Measurements from ENCODE around the gene USP22. TPM values are rescaled to one million over a fixed set of nuclear protein-coding genes. Genes with fewer than 3 reads are reported as not detected.

Gene USP22
- total and polyA plus RNA-seq, 10 donors: 21.7 to 200 (median 156) TPM

DNA sequence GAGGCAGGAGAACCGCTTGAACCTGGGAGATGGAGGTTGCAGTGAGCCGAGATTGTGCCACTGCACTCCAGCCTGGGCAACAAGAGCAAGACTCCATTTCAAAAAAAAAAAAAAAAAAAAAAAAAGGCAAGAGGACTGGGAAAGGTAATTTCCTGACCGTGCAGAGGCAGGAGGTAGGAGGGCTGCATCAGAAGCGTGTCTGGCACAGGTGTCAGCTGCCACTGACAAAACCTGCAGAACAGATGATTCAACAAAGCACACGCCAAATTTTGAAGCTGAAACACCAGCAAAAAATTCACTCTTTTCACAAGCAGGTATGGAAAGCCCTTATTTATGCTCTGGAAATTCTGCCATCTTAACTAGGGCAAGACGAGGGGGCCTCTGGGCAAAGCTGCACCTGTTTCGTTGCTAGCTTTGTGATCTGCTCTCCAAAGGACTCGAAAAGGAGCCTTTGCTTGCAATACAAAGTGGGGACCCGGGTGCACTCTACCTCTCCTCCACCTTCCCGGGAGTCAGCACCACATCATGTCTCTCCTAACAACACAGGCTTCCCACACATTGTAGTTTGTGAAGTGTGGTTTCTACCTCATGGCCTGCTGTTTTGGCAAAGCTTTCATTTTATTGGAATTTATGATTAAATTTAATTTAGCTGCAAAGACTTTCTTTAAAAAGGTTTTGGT lies 33.7 kb downstream of the USP22 start:
- Histone ChIP-seq H3K9me3 (no peaks in the 10 kb centered on the region), H3K4me1 (peaks cover 0 to 36% (median 20%) of the 10 kb centered on the region in 6 donors), H3K4me3 (no peak overlapping the region), H3K36me3 (peaks cover 0 to 100% (median 98%) of the 10 kb centered on the region in 6 donors), H3K27ac (no peak overlapping the region), H3K27me3 (replicated peaks in 1 of 7) (no peaks in the 10 kb centered on the region)
- DNase-seq: peak; percentile 12
- intact Hi-C loops (cut with DNase I; ENCODE audit: low total_unique reads): no loop called here
- TF ChIP-seq POLR2AphosphoS5 (IDR thresholded peaks at IDR 0.05): no peak
- TF ChIP-seq, protein P1, sequence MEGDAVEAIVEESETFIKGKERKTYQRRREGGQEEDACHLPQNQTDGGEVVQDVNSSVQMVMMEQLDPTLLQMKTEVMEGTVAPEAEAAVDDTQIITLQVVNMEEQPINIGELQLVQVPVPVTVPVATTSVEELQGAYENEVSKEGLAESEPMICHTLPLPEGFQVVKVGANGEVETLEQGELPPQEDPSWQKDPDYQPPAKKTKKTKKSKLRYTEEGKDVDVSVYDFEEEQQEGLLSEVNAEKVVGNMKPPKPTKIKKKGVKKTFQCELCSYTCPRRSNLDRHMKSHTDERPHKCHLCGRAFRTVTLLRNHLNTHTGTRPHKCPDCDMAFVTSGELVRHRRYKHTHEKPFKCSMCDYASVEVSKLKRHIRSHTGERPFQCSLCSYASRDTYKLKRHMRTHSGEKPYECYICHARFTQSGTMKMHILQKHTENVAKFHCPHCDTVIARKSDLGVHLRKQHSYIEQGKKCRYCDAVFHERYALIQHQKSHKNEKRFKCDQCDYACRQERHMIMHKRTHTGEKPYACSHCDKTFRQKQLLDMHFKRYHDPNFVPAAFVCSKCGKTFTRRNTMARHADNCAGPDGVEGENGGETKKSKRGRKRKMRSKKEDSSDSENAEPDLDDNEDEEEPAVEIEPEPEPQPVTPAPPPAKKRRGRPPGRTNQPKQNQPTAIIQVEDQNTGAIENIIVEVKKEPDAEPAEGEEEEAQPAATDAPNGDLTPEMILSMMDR (IDR thresholded peaks at IDR 0.05 in 8 of 11, conservative IDR thresholded peaks at IDR 0.05 in 3 of 11): no peak
- no peak for TF ChIP-seq POLR2A (IDR thresholded peaks at IDR 0.05)
- WGBS, 5 donors: 83 to 89% (median 88%) methylated on average over 10 of the region's 10 CpGs

DNA sequence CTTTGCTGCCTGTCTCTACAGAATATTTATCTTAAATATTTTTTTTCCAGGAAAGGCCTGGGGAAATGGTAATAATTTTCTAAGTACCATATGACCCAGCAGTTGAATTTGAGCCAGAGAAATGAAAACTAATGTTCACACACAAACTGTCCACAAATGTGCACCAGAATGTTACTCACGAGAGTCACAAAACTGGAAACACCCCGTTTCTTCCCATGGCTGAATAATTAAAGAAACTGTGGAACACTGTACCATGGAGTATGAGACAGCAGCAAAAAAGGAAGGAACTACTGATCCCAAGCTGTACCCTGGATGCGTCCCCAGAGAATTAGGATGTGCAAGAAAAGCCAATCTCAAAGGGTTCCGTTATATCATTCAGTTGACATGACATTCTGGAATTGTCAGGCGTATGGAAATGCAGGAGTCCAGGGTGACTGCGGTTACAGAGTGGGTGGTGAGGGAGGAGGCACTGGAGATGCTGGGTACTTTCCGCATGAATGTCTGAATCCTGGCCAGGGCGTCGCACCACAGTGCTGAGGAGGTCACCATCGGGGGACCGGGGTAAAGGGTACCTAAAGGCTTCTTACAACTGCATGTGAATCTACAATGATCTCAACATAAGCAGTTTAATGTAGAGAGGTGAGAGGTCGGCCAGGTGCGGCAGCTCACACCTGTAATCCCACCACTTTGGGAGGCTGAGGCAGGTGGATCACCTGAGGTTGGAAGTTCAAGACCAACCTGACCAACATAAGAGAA lies 34.5 kb downstream of the USP22 start:
- TF ChIP-seq POLR2A (IDR thresholded peaks at IDR 0.05) (no peak), POLR2AphosphoS5 (IDR thresholded peaks at IDR 0.05) (peak in 1 of 3 donors; percentile 25)
- TF ChIP-seq, protein P1 (IDR thresholded peaks at IDR 0.05 in 8 of 11, conservative IDR thresholded peaks at IDR 0.05 in 3 of 11): no peak
- H3K9me3 ChIP-seq: no peaks in the 10 kb centered on the region
- no peak overlapping the region for H3K4me3 ChIP-seq
- H3K27me3 ChIP-seq (replicated peaks in 1 of 7): no peaks in the 10 kb centered on the region
- H3K4me1 ChIP-seq: peaks cover 0 to 39% (median 21%) of the 10 kb centered on the region in 6 donors
- H3K27ac ChIP-seq: no peak overlapping the region
- intact Hi-C loops (cut with DNase I; ENCODE audit: low total_unique reads): no loop called here
- DNase-seq: peak; percentile 23
- peaks cover 0 to 100% (median 98%) of the 10 kb centered on the region in 6 donors for H3K36me3 ChIP-seq
- 83 to 93% (median 88%) methylated on average over 13 of the region's 13 CpGs for WGBS, 5 donors

DNA sequence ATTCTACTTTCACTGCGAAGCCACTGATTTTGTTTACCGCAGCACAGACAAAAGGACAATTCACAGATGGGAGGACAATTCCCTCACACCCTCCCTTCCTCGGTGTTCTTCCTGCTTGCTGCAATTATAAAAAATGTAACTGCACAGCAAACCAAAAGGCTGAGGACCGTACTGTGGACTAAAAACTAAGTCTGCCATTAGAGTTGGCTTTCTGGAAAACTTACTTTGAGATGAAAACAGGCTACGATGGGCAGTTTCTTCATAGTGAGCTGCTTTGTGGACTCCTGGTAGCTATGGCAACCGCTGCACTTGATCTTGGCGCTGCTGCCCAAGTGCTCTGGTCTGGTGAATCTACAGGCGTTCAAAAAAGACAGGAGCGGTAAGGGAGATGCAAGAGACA lies 35.2 kb downstream of the USP22 start:
- H3K27me3 ChIP-seq (replicated peaks in 1 of 7): no peaks in the 10 kb centered on the region
- no peaks in the 10 kb centered on the region for H3K9me3 ChIP-seq
- WGBS, 5 donors: 91 to 97% (median 95%) methylated on average over 9 of the region's 9 CpGs
- H3K36me3 ChIP-seq: peaks cover 0 to 100% (median 98%) of the 10 kb centered on the region in 6 donors
- H3K27ac ChIP-seq: no peak overlapping the region
- no peak for DNase-seq
- no peak overlapping the region for H3K4me3 ChIP-seq
- intact Hi-C loops (cut with DNase I; ENCODE audit: low total_unique reads): no loop called here
- TF ChIP-seq, protein P1 (IDR thresholded peaks at IDR 0.05 in 8 of 11, conservative IDR thresholded peaks at IDR 0.05 in 3 of 11): no peak
- TF ChIP-seq POLR2AphosphoS5 (IDR thresholded peaks at IDR 0.05) (no peak), POLR2A (IDR thresholded peaks at IDR 0.05) (no peak)
- H3K4me1 ChIP-seq: peaks cover 0 to 36% (median 21%) of the 10 kb centered on the region in 6 donors

DNA sequence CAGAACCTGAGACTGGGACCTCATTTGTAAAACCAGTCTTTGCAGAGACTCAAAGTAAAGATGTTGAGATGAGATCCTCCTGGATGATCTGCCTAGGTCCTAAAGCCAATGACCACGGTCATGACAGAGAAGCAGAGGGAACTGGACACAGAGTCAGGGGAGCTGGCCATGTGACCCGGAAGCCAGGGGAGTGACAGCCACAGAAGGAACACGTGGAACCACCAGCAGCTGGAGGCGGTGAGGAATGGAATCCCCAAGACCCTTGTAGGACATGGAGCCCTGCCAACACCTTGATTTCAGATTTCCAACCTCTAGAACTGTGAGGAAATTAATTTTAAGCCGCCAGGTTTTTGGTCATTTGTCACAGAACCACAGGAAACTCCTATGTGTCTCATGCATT lies 37.0 kb downstream of the USP22 start:
- intact Hi-C loops (cut with DNase I; ENCODE audit: low total_unique reads): no loop called here
- 65 to 79% (median 77%) methylated on average over 5 of the region's 5 CpGs for WGBS, 5 donors
- Histone ChIP-seq H3K27me3 (replicated peaks in 1 of 7) (no peaks in the 10 kb centered on the region), H3K4me3 (no peak overlapping the region), H3K27ac (peak overlapping the region in 6 of 8 donors; percentile 31 to 71 (median 63)), H3K4me1 (peaks cover 0 to 52% (median 29%) of the 10 kb centered on the region in 6 donors), H3K9me3 (no peaks in the 10 kb centered on the region), H3K36me3 (peaks cover 0 to 100% (median 94%) of the 10 kb centered on the region in 6 donors)
- DNase-seq: peak; percentile 46
- TF ChIP-seq, protein P1 (IDR thresholded peaks at IDR 0.05 in 8 of 11, conservative IDR thresholded peaks at IDR 0.05 in 3 of 11): no peak
- TF ChIP-seq POLR2A (IDR thresholded peaks at IDR 0.05): no peak
- no peak for TF ChIP-seq POLR2AphosphoS5 (IDR thresholded peaks at IDR 0.05)

Data from spleen (tissue), 11 donors.